OCI-LY7 (cell line): ENCODE measurements around the gene RNF40. TPM values are rescaled to one million over a fixed set of nuclear protein-coding genes. Genes with fewer than 3 reads are reported as not detected.

Experiments used
- BruUV-seq: library from RNA; stranded (reverse); fragments of 400-500 nt; replicated peaks from 2 replicates; lab custom pipeline; 2021; lab: Mats Ljungman, UMichigan
- CTCF ChIA-PET: fragments of 300-600 bp; sonication (Branson Sonifier 250); formaldehyde crosslinking; loops from one replicate; lab custom pipeline; 2022; ENCODE audit warnings: antibody characterized with exemption; ENCODE audit not compliant: unreplicated experiment; lab: Charles Lee
- POLR2A ChIA-PET: fragments of 300-600 bp; sonication (Branson Sonifier 250); formaldehyde crosslinking; loops from one replicate; lab custom pipeline; 2022; ENCODE audit warnings: antibody characterized with exemption; lab: Charles Lee
- DNase-seq: peaks from one replicate; pipeline ENCODE4 v3.0.0-alpha.2; 2015; ENCODE audit warnings: low spot score
- H2AFZ ChIP-seq: fragments of 200-600 bp; sonication (generic), shearing (Covaris generic); 2 replicates; pipeline ENCODE4 v1.6.1; 2014; ENCODE audit warnings: mild to moderate bottlenecking, antibody characterized with exemption, low read length, moderate library complexity
- H3K27ac ChIP-seq: fragments of 200-600 bp; sonication (generic); 2 replicates; pipeline ENCODE4 v1.5.1; 2014; ENCODE audit warnings: mixed run types, low read depth, mild to moderate bottlenecking, moderate library complexity, low read length, inconsistent platforms; ENCODE audit not compliant: poor library complexity, severe bottlenecking
- H3K36me3 ChIP-seq: fragments of 200-600 bp; sonication (generic); 2 replicates; pipeline ENCODE4 v1.6.1; 2014; ENCODE audit warnings: mild to moderate bottlenecking, antibody characterized with exemption, low read length, moderate library complexity, mixed read lengths; ENCODE audit not compliant: insufficient read depth
- H3K4me1 ChIP-seq: fragments of 200-600 bp; sonication (generic); 2 replicates; pipeline ENCODE4 v1.5.1; 2014; ENCODE audit warnings: mild to moderate bottlenecking, low read length; ENCODE audit not compliant: insufficient read depth, poor library complexity, severe bottlenecking
- H3K4me2 ChIP-seq: fragments of 200-600 bp; sonication (generic); 2 replicates; pipeline ENCODE4 v1.6.1; 2014; ENCODE audit warnings: mild to moderate bottlenecking, low read length
- H3K4me3 ChIP-seq: fragments of 200-600 bp; sonication (generic); 2 replicates; pipeline ENCODE4 v1.5.1; 2014; ENCODE audit warnings: mild to moderate bottlenecking, low read depth, low read length; ENCODE audit not compliant: poor library complexity, severe bottlenecking
- H3K79me2 ChIP-seq: fragments of 200-600 bp; sonication (generic); 2 replicates; pipeline ENCODE4 v1.6.1; 2016; ENCODE audit warnings: low read depth, mild to moderate bottlenecking, low read length, moderate library complexity, mixed read lengths; ENCODE audit not compliant: insufficient read depth
- H3K9me2 ChIP-seq: fragments of 200-600 bp; sonication (generic); 2 replicates; pipeline ENCODE4 v1.6.1; 2016; ENCODE audit warnings: mild to moderate bottlenecking, low read length, mixed read lengths; ENCODE audit not compliant: insufficient read depth
- H3K9me3 ChIP-seq: fragments of 200-600 bp; sonication (generic); 2 replicates; pipeline ENCODE4 v1.6.1; 2014; ENCODE audit warnings: mild to moderate bottlenecking, mixed run types, low read length, mixed read lengths
- H4K20me1 ChIP-seq: fragments of 200-600 bp; sonication (generic); 2 replicates; pipeline ENCODE4 v1.6.1; 2014; ENCODE audit warnings: mild to moderate bottlenecking, antibody characterized with exemption, low read length, moderate library complexity, mixed read lengths; ENCODE audit not compliant: insufficient read depth
- EZH2phosphoT487 ChIP-seq: fragments of 200-600 bp; sonication (generic); IDR thresholded peaks from 2 replicates; pipeline ENCODE4 v1.6.1; 2018; ENCODE audit warnings: low read depth, borderline replicate concordance, mild to moderate bottlenecking, mixed run types, antibody characterized with exemption, low read length, moderate library complexity, mixed read lengths
- intact Hi-C: fragments of 100-400 bp; cut with micrococcal nuclease; formaldehyde crosslinking; loops from one replicate; pipeline ENCODE4 v1.10.0; 2022; ENCODE audit not compliant: unreplicated experiment
- total RNA-seq, 2 experiments: library from RNA; depleted of rRNA in 1 of 2; stranded (reverse); fragments of >200 nt in 1 of 2; shearing (Covaris generic) in 1 of 2; gene quantifications; 2 replicates each; pipeline ENCODE4 v1.2.3, GENCODE V29; 2014 to 2022
- TF ChIP-seq, protein P1 (sequence below): fragments of 200-600 bp; sonication (generic); conservative IDR thresholded peaks from 2 replicates; pipeline ENCODE4 v1.5.1; 2014; ENCODE audit warnings: mild to moderate bottlenecking, antibody characterized with exemption, low read length, moderate library complexity, mixed read lengths

The RNF40 gene
- total RNA-seq, 2 experiments from 2014 or later, result 70.5 to 108 TPM

DNA sequence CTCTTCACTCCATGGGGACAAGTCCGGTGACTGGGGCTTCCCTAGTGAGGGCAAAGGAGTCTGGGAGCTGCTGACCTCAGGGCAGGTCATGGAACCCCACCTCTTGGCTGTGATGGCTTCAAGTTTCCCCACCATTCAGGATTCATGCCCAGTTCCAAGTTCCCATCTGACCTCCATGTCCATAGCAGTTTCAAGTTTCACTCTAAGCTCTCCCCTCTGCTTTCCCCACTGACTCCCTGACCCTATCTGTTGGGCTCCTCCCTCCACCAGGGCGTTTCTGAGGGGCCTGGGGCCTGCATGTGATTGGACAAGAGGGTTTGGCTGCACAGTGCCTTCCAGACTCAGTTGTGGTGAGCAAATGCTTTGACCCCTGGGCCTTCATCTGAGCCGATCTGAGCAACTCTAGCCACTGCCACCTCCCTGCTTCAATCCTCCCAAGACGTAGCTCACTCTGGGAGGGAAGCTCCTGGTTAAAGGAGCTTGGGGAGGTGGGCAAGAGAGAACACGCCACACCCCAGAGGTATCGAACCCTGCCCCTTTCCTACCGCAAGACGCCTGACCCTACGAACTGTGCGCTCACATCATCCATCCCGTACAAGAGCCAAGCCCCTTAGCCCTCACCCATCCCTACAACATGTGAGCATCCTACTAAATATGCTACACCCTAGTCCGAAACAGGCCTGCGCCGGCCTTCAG lies 16.6 kb downstream of the RNF40 start:
- Histone ChIP-seq H3K9me3 (no peaks in the 10 kb centered on the region), H3K4me2 (no peak overlapping the region), H2AFZ (no peak overlapping the region), H3K36me3 (peaks cover 19% of the 10 kb centered on the region; the same call in 1 of the 2 replicates), H4K20me1 (no peaks in the 10 kb centered on the region; the same call in 1 of the 2 replicates), H3K27ac (no peak overlapping the region), H3K79me2 (no peaks in the 10 kb centered on the region), H3K4me1 (no peaks in the 10 kb centered on the region), H3K9me2 (no peaks in the 10 kb centered on the region), H3K4me3 (no peak overlapping the region)
- DNase-seq, result no peak
- CTCF ChIA-PET, result no interaction called here
- POLR2A ChIA-PET, result no interaction called here
- TF ChIP-seq, protein P1, sequence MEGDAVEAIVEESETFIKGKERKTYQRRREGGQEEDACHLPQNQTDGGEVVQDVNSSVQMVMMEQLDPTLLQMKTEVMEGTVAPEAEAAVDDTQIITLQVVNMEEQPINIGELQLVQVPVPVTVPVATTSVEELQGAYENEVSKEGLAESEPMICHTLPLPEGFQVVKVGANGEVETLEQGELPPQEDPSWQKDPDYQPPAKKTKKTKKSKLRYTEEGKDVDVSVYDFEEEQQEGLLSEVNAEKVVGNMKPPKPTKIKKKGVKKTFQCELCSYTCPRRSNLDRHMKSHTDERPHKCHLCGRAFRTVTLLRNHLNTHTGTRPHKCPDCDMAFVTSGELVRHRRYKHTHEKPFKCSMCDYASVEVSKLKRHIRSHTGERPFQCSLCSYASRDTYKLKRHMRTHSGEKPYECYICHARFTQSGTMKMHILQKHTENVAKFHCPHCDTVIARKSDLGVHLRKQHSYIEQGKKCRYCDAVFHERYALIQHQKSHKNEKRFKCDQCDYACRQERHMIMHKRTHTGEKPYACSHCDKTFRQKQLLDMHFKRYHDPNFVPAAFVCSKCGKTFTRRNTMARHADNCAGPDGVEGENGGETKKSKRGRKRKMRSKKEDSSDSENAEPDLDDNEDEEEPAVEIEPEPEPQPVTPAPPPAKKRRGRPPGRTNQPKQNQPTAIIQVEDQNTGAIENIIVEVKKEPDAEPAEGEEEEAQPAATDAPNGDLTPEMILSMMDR, result no peak
- TF ChIP-seq EZH2phosphoT487, result no peak
- intact Hi-C loops, result no loop called here
- BruUV-seq, result no TSS peak

DNA sequence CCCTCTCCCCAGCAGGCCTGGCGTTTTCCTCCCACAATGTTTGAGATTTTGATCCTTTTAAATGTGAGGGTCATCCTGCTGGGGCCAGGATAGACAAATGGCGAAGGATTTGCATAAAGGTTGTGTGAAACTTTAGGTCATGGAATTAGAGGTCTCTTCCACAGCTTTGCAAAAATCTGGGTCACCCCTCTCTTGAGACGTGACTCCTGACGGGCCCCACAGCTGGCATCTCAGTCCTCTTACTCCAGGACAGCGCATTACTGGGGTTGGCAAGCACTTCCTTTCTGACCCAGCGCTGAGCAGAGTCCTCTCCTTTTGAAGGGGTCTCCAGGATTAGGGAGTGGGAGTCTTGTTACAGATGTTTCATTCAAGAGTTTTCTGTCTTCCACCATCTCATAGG lies 17.5 kb downstream of the RNF40 start:
- H4K20me1 ChIP-seq, result no peaks in the 10 kb centered on the region; the same call in 1 of the 2 replicates
- intact Hi-C loops, result no loop called here
- no peak for DNase-seq
- no peaks in the 10 kb centered on the region for H3K9me3 ChIP-seq
- no peak overlapping the region for H3K27ac ChIP-seq
- peaks cover 10% of the 10 kb centered on the region; the same call in 1 of the 2 replicates for H3K36me3 ChIP-seq
- H3K79me2 ChIP-seq, result no peaks in the 10 kb centered on the region
- H3K4me2 ChIP-seq, result no peak overlapping the region
- H3K4me1 ChIP-seq, result no peaks in the 10 kb centered on the region
- no peak for TF ChIP-seq EZH2phosphoT487
- TF ChIP-seq, protein P1, result no peak
- no peak overlapping the region for H2AFZ ChIP-seq
- no peak overlapping the region for H3K4me3 ChIP-seq
- CTCF ChIA-PET, result no interaction called here
- POLR2A ChIA-PET, result no interaction called here
- BruUV-seq, result no TSS peak
- no peaks in the 10 kb centered on the region for H3K9me2 ChIP-seq

DNA sequence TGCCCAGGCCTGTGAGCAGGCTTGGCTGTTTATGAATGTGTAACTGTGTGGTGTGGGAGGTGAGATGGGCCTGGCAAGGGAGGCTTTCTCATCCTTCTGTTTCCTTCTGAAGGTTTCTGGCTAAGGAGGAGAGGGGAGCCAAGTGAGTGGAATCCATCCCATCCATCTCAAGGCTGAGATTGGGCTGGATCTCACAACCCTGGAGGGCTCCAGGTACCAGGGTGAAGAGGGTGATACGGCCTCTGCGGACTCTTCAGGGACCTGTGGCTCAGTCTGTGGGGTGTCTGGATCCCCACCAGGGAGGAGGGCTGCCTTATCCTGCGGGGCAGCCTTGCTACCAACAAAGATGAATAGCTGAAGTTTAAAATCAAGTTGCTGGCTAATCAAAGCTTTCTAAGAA lies 17.9 kb downstream of the RNF40 start:
- intact Hi-C loops, result no loop called here
- Histone ChIP-seq H3K9me3 (no peaks in the 10 kb centered on the region), H3K4me3 (no peak overlapping the region), H4K20me1 (no peaks in the 10 kb centered on the region; the same call in 1 of the 2 replicates), H3K27ac (no peak overlapping the region), H2AFZ (no peak overlapping the region), H3K79me2 (no peaks in the 10 kb centered on the region), H3K4me2 (no peak overlapping the region), H3K9me2 (no peaks in the 10 kb centered on the region), H3K4me1 (no peaks in the 10 kb centered on the region), H3K36me3 (0 out of 2 replicates have a peak, but pooled peaks cover 6% of the 10 kb centered on the region)
- no peak for TF ChIP-seq EZH2phosphoT487
- TF ChIP-seq, protein P1, result no peak
- ChIA-PET POLR2A (interaction anchor here (0.9 kb wide), 1 partner anchor 32 kb away, joined by 3 read pairs; the partner anchor contains the start of gene PHKG2), CTCF (no interaction called here)
- no TSS peak for BruUV-seq
- no peak for DNase-seq
